ENCODE data around the gene PKHD1. TPM values are rescaled to one million over a fixed set of nuclear protein-coding genes. Genes with fewer than 3 reads are reported as not detected.

PKHD1 gene
- total RNA-seq, 1 experiment from 2014 or later = 0.09 TPM

GRCh38 chr6:51830666-51831065, 256.7 kb downstream of the PKHD1 start:
- Histone ChIP-seq H3K4ac (ENCODE audit: low read depth, low read length) (no peak overlapping the region), H4K8ac (replicated peaks; ENCODE audit: insufficient read length, low read depth, low read length) (no peak overlapping the region), H4K20me1 (ENCODE audit: control insufficient read depth, insufficient read depth, insufficient read length) (no peaks in the 10 kb centered on the region), H2BK120ac (ENCODE audit: low read depth, low read length, poor library complexity, severe bottlenecking) (no peak overlapping the region), H2BK5ac (ENCODE audit: insufficient read length, low read length) (no peak overlapping the region), H3K79me2 (ENCODE audit: insufficient read depth, low read length) (no peaks in the 10 kb centered on the region), H2AFZ (ENCODE audit: low read length) (no peak overlapping the region), H3K9ac (ENCODE audit: extremely low read depth, insufficient read length, low read length) (no peak overlapping the region), H3K27ac (ENCODE audit: insufficient read length, low read depth, low read length) (no peak overlapping the region), H3T11ph (ENCODE audit: low read length) (no peak overlapping the region), H3K9me3 (ENCODE audit: control insufficient read depth, low read depth, low read length) (no peaks in the 10 kb centered on the region), H2AK5ac (ENCODE audit: insufficient read length, low read length) (no peak overlapping the region), H2BK20ac (ENCODE audit: low read depth, low read length, poor library complexity, severe bottlenecking) (no peak overlapping the region), H4K5ac (ENCODE audit: insufficient read length, low read depth, low read length) (no peak overlapping the region), H3K18ac (ENCODE audit: insufficient read length, low read depth, low read length) (no peak overlapping the region), H3K4me2 (ENCODE audit: insufficient read depth, insufficient read length, low read length) (no peak overlapping the region), H3K23me2 (ENCODE audit: insufficient read length, low read depth, low read length, poor library complexity, severe bottlenecking) (no peaks in the 10 kb centered on the region), H3K56ac (ENCODE audit: insufficient read length, low read depth, low read length) (no peak overlapping the region), H3K79me1 (ENCODE audit: insufficient read depth, low read depth, low read length, poor library complexity, severe bottlenecking) (no peaks in the 10 kb centered on the region), H3K14ac (ENCODE audit: insufficient read depth, low read length) (no peak overlapping the region), H2BK15ac (ENCODE audit: low read depth, low read length) (no peak overlapping the region), H3K27me3 (ENCODE audit: insufficient read depth, low read length) (no peaks in the 10 kb centered on the region), H4K91ac (ENCODE audit: insufficient read length, low read depth, low read length) (no peak overlapping the region), H3K4me1 (ENCODE audit: insufficient read depth, low read length) (peaks cover 2% of the 10 kb centered on the region; the same call in 1 of the 2 replicates), H2BK12ac (ENCODE audit: insufficient read length, low read depth, low read length) (no peak overlapping the region), H3K23ac (ENCODE audit: insufficient read length, low read depth, low read length) (no peak overlapping the region)
- no CpG with 5 or more reads among the region's 1 CpG for WGBS (ENCODE audit: extremely low coverage, insufficient read length, low lambda C conversion rate)
- Mint-ChIP-seq H3K36me3 (ENCODE audit: insufficient read depth in 1 of 3, low read depth in 3 of 3) (no peaks in the 10 kb centered on the region), H3K4me3 (no peak overlapping the region), H3K27ac (no peak overlapping the region), H3K9me3 (no peaks in the 10 kb centered on the region), H3K27me3 (ENCODE audit: low read depth) (no peaks in the 10 kb centered on the region), H3K4me1 (peaks cover 8 to 13% of the 10 kb centered on the region in 2 experiments)
- TF ChIP-seq CTCF (conservative IDR thresholded peaks at IDR 0.05) = no peak
- DNase-seq = no peak
